Measurements from ENCODE around the gene RPL36.

The RPL36 gene

DNA sequence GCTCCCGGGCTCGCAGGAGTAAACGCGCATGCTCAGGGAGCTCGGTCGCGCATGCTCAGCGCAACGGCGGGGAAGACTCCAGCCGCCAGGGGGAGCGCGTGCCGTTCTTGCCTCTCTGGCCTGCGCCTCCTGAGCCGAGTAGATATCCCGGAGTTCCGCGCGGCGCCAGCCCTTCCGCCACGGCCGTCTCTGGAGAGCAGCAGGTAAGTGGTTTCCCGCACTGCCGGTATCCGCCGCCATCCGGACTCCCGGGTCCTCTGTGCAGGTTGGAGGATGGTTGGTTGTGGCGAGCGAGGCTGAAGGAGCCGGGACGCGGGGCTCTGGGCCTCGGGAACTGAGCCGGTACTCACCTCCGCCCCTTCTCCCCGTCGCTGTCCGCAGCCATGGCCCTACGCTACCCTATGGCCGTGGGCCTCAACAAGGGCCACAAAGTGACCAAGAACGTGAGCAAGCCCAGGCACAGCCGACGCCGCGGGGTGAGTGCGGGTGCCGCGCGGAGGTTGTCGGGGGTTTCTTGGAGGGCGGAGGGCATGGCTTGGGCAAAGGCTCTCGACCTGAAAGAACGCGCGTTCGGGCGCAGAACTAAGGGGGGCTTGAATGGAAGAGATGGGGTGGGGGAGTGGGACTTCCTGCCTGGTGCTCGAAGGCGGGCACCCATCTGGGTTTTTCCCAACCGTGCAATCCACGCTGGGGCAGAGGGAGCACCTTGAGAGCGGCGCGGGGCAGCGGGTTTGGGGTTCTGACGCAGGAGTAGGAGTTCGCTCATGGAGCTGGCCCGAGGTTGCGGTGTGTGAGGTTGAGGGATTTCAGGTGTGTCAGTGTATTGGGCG lies at the start of gene RPL36:
TSS of gene RPL36 (plus strand) at position 171 of the 830 bp plus-strand sequence. CDS start at position 384, 213 bp downstream.
- DNase-seq (ENCODE audit: low spot score) = peak; percentile 93

DNA sequence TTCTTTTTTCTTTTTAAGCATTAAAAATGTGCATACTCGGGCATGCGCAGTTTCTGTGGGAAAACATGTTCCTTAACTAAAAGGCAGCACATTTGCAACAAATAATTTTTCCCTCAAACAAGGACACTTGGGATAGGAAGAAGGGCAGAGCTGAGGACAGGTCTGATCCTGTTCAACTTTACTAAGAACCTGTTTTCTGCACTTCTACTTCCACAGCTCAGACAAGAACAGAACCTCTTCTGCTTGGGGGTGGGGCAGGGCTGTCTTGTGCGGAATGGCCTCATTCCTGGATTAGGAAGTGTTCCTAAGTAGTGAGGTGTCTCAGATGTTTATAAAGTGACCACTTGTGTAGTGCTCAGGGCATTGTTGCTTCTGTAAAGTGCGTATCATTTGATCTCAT lies 48.9 kb upstream of the RPL36 start:
- DNase-seq (ENCODE audit: low spot score) = no peak

DNA sequence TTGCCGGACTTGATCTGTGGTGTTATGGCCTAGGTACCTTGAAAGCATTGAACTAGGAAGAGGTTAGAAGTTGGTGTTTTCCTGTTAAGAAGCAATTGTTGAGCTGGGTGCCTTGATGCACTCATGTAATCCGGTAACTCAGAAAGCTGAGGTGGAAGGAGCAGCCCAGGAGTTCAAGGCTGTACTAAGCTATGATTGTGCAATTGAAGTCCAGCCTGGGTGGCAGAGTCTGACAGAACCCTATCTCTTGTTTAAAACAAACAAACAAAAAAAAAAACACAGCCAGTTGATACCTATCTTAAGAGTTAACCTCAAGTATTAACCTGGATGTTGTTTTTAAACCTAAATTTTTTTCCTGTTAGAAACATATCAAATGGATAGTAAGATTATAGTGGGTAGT lies 47.9 kb upstream of the RPL36 start:
- no peak for DNase-seq (ENCODE audit: low spot score)

DNA sequence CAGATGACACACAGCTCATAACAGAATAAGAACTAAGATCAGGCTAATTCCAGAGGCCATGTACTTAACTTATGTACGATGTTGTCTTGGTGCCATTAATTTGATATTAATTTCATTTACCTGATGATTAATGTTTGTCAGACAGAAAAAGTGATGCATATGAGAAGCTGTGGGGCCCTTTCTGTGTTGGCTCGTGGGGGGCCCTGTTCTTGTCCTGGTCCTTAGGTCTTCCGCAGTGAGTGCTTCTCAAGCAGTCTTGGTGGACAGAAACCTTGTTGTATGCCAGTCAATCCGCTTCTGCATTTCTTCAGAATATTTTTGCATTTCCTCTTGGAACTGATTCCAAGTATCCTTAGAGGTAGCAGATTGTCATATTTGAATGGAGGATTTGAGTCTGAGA lies 47.0 kb upstream of the RPL36 start:
- no peak for DNase-seq (ENCODE audit: low spot score)

DNA sequence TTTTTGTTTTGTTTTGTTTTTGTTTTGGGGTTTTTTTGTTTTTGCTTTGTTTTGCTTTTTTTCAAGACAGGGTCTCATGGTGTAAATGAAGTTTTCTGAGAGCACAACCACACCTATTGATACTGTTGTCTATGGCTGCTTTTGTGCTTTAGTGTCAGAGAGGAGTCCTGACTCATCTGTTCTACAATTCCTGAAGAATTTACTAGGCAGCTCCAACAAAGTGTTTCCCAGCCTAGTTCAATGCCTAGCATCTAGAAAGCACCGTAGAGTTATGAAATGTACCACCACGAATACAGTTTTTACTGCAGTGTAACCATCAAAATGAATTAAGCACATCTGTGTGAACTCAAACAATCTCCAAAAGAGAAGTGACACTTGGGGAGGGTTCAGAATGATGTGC lies 46.1 kb upstream of the RPL36 start:
- DNase-seq (ENCODE audit: low spot score) = no peak

DNA sequence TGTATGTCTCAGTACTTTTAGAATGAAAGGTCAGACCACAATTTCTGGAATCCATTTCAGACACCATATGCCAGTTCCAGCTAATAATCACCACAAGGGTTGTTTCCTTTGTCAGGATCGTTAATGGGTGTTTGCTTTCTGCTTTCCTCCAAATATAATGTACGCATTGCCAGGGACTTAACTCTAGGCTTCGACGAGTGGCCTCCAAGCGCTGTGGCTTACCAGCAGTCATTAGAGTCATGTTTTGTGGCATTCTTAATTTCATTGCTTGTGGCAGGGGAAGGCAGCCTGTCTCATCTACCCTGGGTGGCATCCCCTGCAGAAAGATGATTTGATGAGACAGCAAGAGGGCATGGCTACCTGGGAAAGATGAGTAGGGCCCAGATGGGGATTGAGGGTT lies 44.7 kb upstream of the RPL36 start:
- no peak for DNase-seq (ENCODE audit: low spot score)

DNA sequence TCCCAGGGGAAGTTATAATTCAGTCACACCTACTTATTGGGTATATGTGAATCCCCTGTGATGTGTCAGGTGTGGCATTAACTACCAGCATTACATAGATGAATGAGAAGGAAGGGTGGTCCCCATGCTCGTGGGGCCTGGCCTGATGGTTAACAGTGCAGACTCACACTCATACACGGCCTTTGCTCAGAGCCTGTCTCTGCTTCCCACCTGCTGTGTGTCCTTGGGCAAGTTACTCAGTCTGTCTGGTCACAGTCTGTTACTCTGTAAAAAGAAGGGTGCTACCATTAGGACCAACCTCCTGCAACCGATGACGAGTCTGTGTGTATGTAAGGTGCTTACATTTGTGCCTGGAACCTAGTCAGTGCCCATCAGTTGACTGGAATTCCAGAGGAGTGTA lies 43.4 kb upstream of the RPL36 start:
- DNase-seq (ENCODE audit: low spot score) = no peak

DNA sequence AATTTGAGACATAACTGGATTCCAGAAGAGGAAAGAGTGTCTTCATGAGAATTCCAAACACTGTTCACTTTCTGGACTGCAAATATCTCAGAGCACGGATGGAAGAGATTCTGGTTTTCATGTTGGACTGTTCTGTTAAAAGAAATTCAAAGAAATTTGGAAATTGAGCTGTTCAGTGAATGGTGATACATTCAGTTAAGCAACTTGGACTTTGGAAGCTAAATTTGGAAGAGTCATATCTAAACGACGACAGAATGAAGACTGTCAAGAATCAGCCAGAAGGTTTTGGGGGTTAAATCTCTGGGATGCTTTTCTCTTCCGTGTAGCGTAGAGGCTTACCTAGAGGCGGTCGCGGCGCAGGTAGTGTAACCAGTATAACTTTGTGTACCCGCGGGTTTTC lies 41.6 kb upstream of the RPL36 start:
- DNase-seq (ENCODE audit: low spot score) = no peak

DNA sequence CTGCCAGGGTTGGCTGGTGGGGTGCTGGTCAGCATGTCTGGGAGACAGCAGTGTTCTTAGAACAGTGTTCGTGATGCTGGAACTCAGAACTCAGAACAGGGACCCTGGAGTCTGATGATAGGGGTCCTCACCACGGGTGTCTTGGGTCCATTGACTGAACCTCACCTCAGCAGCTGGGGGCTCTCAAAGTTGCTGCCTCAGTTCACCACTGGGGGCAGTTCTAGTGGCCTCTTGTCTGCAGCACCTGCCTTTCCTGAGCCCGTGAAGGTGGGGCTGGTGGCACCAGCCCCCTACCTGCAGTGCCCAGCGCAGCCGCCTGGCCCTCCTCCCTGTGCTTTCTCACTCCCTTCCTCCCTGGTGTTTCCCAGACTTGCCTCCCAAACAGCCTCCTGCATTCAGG lies 38.7 kb upstream of the RPL36 start:
- no peak for DNase-seq (ENCODE audit: low spot score)

DNA sequence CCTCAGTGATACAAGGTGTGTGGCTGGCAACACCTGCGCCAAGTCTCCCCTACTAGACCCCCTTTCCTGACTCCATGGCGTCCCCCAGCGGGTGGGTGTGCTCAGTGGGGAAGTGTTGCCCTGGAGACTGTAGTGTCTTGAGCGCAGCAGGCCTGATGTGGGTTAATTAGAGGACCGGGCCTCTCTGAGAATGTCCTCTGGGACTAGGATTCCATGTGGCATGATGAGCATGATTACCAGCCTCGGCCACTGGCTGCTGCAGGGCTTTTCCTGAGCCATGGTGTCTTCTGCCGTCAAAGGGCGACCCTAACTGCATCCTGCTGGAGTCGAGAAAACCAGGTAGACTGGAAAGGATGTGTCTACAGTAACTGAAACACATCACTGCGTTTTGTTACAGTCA lies 37.8 kb upstream of the RPL36 start:
- no peak for DNase-seq (ENCODE audit: low spot score)

DNA sequence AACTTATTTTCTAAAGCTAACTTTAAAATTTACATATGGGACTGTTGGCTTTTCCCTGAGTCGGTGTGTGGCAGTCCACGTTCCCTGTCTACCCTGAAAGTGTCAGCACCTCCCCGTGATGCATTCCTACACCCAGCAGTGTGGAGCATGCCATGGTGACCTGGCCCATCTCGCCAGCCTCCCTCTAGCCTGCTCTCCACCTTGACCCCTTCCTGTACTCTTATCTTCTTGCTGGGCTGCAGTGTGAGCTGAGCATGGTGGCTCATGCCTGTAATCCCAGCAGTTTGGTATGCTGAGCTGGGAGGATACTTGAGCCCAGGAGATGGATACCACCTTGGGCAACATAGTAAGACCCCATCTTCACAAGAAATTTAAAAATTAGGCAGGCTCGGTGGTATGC lies 35.2 kb upstream of the RPL36 start:
- DNase-seq (ENCODE audit: low spot score) = no peak

DNA sequence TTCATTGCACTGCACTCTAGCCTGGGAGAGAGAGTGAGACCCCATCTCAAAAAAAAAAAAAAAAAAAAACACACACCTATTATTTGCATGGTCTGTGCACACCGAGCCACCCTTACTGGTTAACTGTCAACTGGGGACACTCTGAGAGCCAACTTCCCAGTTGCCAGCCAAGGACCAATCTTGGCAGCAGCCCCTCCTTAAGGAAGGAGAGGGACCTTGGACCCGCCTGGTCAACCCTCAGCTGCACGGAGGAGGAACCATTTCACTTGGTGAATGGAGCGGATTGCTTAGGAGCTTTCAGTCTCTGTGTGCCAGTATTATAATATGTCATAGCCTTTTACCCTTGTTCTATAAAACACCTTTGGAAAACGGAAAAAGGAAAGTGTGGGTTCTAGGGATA lies 34.7 kb upstream of the RPL36 start:
- DNase-seq (ENCODE audit: low spot score) = no peak

DNA sequence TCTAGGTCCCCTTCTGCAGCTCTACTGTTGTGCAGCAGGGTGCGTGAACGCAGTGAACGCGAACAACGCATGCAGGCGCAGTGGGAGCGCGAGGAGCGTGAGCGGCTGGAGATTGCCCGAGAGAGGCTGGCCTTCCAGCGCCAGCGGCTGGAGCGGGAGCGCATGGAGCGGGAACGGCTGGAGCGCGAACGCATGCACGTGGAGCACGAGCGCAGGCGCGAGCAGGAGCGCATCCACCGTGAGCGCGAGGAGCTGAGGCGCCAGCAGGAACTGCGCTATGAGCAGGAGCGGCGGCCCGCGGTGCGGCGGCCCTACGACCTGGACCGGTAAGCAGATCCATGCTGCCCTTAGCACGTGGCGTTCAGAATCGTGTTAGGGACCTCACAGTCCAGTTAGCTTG lies 28.6 kb upstream of the RPL36 start:
- DNase-seq (ENCODE audit: low spot score) = no peak

DNA sequence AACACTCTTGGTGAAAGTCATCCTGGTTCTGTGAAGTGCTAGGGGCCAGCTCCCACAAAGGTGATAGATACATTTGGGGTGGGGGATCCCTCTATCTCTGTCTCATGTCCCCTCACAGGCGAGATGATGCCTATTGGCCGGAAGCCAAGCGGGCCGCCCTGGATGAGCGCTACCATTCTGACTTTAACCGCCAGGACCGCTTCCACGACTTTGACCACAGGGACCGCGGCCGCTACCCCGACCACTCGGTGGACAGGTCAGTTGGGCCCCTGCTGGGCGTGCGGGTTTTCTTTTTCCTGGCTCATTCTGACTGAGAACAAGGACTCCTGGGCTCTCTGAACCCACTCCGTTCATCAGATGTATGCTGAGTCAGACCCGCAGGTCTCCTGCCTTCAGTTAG lies 26.2 kb upstream of the RPL36 start:
- no peak for DNase-seq (ENCODE audit: low spot score)

DNA sequence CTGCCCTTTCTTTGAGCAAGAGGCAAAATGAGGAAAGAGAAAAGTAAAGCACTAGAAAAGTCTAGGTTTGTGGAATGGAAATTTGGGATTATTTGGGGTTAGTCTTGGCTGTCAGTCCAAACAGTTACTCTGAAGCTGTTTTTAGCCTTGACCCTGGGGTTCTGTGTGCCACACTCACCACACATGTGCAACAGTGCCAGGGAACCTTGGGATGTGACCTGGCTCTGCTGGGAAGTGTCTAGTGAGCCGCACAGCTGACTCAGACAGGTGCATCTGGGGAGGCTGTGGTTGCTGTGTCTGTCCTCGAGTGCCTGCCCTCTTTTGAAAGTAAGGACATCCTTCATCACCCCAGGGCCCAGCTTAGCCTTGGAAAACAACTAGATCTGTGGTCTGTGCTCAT lies 25.6 kb upstream of the RPL36 start:
- DNase-seq (ENCODE audit: low spot score) = no peak

DNA sequence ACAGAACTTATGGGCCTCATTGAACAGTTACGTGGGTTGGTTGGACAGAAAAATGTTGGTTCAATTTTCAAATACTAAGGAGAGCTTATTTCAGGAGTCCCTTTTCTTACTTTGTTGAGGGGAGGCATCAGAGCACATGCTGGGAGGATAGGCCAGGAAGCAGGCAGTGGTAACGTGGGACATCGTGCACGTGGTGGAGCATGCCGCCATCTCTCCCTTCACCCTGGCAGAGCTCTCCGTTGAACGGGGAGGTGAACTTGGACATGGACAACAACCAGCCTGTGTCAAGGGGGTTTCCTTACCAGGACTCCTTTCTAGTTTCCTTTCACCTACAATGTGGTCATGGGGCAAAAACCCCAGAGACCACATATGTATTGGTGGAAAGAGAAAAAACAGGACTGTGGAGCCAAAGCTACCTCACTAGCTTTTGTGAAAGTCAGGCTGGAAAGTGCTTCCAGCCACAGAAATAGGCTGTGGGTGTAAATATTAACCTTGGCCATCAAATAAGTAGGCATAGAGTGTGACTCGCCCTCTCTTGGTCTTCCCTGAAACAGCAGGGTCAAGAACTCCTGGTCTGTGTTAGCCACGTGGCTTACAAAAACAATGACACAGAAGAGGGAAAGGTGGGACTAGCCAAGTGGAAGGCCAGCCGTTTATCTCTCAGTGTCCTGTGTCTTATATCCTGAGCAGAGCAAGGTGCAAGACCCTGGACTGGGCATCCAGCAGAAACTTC lies 24.1 kb upstream of the RPL36 start:
- no peak for DNase-seq (ENCODE audit: low spot score)

DNA sequence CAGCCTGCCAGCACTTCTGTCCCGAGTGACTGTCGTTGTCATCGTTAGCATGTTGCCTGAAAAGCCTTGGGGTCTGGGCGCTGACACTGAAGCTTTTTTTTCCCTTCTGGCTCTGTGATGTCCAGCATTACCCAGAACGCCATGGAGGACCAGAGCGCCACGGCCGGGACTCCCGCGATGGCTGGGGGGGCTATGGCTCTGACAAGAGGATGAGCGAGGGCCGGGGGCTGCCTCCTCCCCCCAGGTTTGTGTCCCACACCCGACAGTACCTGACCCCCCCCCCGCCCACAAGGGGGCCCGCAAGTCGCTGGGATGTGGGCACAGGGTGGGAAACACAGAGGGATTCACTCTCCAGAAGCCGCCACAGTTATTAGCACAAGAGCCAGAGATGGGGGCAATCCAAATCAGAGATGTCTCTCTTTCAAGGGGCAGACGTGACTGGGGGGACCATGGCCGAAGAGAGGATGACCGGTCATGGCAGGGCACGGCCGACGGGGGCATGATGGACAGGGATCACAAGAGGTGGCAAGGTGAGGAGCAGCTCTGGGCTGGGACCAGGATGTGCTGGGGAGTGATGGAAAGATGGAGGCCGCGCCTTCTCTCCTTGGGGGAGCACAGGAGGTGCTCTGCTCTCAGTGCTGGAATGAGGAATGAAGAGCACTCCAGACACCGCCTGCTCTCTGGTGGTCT lies 23.0 kb upstream of the RPL36 start:
- DNase-seq (ENCODE audit: low spot score) = no peak

DNA sequence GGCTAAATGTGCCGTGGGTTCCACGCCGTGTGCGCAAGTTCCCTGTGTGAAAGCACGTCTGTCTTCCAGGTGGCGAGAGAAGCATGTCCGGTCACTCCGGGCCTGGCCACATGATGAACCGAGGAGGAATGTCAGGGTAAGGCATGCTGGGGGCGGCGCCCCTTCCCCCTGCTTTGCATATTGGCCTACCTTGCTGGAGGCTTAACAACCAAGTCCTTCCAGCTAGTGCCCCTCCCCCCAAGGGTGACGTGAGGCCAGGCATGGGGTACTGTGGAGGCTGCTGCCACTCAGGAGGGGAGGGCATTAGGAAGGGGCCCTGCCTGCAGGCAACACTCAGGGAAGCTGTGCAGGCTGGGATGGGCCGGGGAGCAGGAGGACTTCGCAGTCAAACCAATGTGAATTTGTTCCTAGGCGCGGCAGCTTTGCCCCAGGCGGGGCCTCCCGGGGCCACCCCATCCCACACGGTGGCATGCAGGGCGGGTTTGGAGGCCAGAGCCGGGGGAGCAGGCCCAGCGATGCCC lies 22.3 kb upstream of the RPL36 start:
- no peak for DNase-seq (ENCODE audit: low spot score)

DNA sequence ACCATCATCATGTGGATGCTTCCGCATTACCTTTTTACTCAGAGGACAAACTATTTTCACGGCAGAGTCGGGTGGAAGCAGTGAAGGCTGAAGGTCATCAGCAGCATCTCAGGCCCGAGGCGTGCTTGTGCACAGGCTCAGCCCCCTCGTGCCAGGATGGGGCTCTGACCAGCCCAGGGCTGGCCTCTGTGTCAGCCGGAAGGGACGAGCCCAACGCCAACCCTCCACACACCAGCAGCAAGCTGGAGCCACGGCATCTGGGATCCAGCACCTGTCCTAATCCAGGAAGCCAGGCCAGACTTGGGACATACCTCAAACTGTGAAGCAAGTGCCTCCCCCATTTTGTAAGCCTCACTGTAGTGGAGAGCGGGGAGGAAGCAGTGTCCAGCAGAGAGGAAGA lies 20.9 kb upstream of the RPL36 start:
- no peak for DNase-seq (ENCODE audit: low spot score)

DNA sequence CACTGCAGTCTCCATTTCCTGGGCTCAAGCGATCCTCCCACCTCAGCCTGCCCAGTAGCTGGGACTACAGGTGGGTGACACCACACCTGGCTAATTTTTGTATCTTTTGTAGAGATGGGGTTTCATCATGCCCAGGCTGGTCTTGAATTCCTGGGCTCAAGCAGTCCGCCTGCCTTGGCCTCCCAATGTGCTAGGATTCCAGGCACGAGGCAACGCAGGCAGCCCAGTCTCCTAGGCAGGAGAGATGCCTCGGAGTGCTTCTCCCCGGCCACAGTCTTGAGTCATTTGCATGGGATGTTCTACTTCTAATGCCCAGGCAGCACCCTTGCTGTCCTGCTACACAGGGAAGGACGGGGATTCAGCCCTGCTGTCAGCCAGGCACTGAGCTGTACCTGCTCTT lies 18.5 kb upstream of the RPL36 start:
- no peak for DNase-seq (ENCODE audit: low spot score)

DNA sequence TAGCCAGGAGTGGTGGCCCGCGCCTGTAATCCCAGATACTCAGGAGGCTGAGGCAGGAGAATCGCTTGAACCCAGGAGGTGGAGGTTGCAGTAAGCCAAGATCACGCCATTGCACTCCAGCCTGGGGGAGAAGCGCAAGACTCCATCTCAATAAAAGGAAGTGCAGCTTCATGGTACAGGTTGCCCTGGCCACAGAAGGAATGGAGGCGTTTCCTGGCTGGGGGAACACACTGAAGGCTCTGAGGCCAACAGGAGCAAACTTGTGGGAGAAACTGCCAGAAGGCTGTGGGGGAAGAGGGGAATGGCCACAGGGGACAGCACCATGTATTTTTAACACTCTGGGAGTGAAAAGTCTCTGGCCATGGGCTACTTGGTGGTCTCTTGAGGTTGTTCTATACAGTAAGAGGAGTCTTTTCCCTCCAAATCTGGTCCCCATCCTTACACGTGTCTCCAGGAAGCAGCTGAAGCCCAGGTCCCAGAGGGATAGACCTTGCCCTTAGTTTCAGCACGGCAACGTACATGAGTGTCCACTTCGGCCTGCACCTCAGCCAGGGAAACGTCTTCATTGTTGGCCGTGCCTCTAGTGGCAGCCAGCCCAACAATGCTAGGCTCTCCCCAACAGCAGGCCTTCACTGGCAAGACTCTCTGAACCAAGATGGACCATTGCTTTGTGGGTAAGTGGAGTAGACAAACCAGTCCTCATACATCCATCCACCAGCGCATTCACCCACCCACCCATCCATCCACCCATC lies 17.2 kb upstream of the RPL36 start:
- no peak for DNase-seq (ENCODE audit: low spot score)

DNA sequence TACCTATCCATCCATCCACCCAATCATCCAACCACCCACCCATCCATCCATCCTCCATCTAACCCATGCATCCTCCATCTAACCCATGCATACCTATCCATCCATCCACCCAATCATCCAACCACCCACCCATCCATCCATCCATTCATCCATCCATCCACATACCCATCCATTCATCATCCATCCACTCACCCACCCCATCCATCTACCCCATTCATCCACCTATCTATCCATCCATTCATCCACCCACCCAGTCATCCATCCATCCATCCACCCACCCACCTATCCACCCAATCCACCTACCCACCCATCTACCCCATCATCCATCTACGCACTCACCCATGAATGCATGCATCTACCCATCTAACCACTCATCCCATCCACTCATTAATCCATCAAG lies 16.3 kb upstream of the RPL36 start:
- no peak for DNase-seq (ENCODE audit: low spot score)

Data from pons (tissue), 1 donor.